HUES6 (cell line): ENCODE measurements around the gene NEGR1.

ENCODE experiments used
- H3K27ac ChIP-seq: 2 replicates; pipeline ENCODE4 v1.7.0; 2013; ENCODE audit warnings: low read depth, mild to moderate bottlenecking, low read length, inconsistent platforms
- H3K27me3 ChIP-seq: 2 replicates; pipeline ENCODE4 v1.6.1; 2013; ENCODE audit warnings: low read length; ENCODE audit not compliant: control insufficient read depth, insufficient read depth
- H3K36me3 ChIP-seq: 2 replicates; pipeline ENCODE4 v1.6.1; 2013; ENCODE audit warnings: low read length; ENCODE audit not compliant: control insufficient read depth, insufficient read depth
- H3K4me1 ChIP-seq: 2 replicates; pipeline ENCODE4 v1.6.1; 2013; ENCODE audit warnings: low read length; ENCODE audit not compliant: control insufficient read depth, insufficient read depth
- H3K4me3 ChIP-seq: 2 replicates; pipeline ENCODE4 v1.5.1; 2013; ENCODE audit warnings: low read depth, low read length
- H3K9ac ChIP-seq: one replicate; pipeline ENCODE4 v1.6.1; 2013; ENCODE audit warnings: mild to moderate bottlenecking, low read length
- H3K9me3 ChIP-seq: 2 replicates; pipeline ENCODE4 v1.6.1; 2013; ENCODE audit warnings: low read depth, low read length; ENCODE audit not compliant: control insufficient read depth, insufficient read depth

The NEGR1 gene

GRCh38 chr1:71829346-71829745, 453.0 kb downstream of the NEGR1 start:
- Histone ChIP-seq H3K9ac (no peak overlapping the region), H3K4me3 (no peak overlapping the region), H3K36me3 (no peaks in the 10 kb centered on the region), H3K27me3 (no peaks in the 10 kb centered on the region), H3K9me3 (no peaks in the 10 kb centered on the region), H3K27ac (no peak overlapping the region), H3K4me1 (peaks cover 9% of the 10 kb centered on the region; the same call in 1 of the 2 replicates)

- Histone ChIP-seq H3K9ac (no peak overlapping the region), H3K36me3 (no peaks in the 10 kb centered on the region), H3K27me3 (no peaks in the 10 kb centered on the region), H3K9me3 (no peaks in the 10 kb centered on the region), H3K4me3 (no peak overlapping the region), H3K4me1 (peaks cover 9% of the 10 kb centered on the region; the same call in 1 of the 2 replicates), H3K27ac (no peak overlapping the region)
These were observed 453.8 kb downstream of the NEGR1 start for GRCh38 chr1:71828431-71829012.

DNA sequence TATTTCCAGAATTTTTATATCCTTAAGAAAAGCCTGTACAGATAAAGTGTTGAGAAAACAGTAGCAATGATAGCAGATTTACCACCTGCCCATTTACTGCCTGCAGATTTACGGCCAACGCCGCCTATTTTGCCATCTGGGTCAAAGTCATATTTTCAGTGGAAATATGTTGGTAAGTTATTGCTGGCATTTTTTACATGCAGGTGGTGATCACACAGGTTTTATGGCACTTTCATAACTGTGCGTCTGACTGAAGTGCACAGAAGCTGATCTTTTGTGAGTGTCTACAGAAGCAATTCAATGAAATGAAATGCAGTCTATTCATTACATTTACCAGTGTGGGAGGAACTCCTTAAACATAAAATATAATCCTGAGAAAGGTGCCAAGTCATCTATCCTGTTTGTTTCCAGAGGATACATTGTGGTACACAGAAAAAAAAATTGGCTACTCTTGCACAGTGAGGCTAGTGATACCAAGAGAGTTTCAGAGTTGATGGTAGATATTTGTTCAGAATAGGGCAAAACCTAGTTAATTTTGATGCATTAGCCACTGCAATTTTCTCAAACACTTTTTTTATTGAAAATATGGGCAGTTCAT, 458.5 kb downstream of the NEGR1 start:
- Histone ChIP-seq H3K36me3 (no peaks in the 10 kb centered on the region), H3K4me1 (peaks cover 9% of the 10 kb centered on the region; the same call in 1 of the 2 replicates), H3K9ac (no peak overlapping the region), H3K27me3 (no peaks in the 10 kb centered on the region), H3K27ac (no peak overlapping the region), H3K9me3 (no peaks in the 10 kb centered on the region), H3K4me3 (no peak overlapping the region)

- Histone ChIP-seq H3K36me3 (no peaks in the 10 kb centered on the region), H3K9me3 (no peaks in the 10 kb centered on the region), H3K27ac (no peak overlapping the region), H3K4me3 (no peak overlapping the region), H3K4me1 (no peaks in the 10 kb centered on the region), H3K9ac (no peak overlapping the region), H3K27me3 (no peaks in the 10 kb centered on the region)
These were observed 465.3 kb downstream of the NEGR1 start for GRCh38 chr1:71817028-71817427.

GRCh38 chr1:71809085-71809484, 473.3 kb downstream of the NEGR1 start:
- Histone ChIP-seq H3K4me1 (no peaks in the 10 kb centered on the region), H3K4me3 (no peak overlapping the region), H3K27ac (no peak overlapping the region), H3K36me3 (no peaks in the 10 kb centered on the region), H3K27me3 (no peaks in the 10 kb centered on the region), H3K9me3 (peaks cover 3% of the 10 kb centered on the region; the same call in 1 of the 2 replicates), H3K9ac (no peak overlapping the region)

DNA sequence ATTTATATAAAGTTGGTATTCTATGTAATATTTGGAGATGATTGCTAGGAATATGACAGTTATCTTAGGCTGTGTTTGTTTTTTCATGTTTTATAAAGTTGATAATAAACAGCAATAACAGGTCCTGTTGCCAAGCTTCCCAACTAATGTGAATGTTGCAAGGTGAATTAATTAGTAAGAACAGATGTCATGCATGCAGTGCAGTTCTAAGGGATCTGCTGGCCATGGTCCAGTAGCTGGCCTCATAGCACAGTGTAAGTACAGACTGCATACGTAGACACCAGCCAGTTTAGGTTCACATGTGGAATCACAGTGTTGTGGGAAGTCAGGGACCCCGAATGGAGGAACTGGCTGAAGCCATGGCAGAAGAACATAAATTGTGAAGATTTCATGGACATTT, 478.2 kb downstream of the NEGR1 start:
- H3K36me3 ChIP-seq = no peaks in the 10 kb centered on the region
- H3K9ac ChIP-seq = no peak overlapping the region
- peaks cover 3% of the 10 kb centered on the region; the same call in 1 of the 2 replicates for H3K9me3 ChIP-seq
- H3K27me3 ChIP-seq = no peaks in the 10 kb centered on the region
- no peak overlapping the region for H3K27ac ChIP-seq
- H3K4me3 ChIP-seq = no peak overlapping the region
- no peaks in the 10 kb centered on the region for H3K4me1 ChIP-seq

DNA sequence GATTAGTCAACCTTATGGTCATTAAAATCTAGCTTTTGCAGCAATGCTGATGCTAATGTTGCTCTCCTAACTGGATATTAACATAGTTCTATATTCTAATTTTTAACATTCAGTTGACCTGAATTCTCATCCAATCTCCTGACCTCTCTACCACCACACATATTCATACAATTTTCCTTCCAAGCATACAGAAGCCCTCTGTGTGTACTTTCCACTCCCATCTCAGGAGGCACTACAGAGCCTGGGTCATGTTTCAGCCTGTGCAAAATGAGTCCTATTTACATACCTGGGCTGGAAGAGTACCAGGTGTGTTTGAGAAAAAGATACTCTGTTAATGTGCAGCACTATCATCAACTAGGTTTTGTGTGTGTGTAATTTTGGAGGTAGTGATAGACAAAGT, 486.3 kb downstream of the NEGR1 start:
- Histone ChIP-seq H3K27me3 (no peaks in the 10 kb centered on the region), H3K9me3 (no peaks in the 10 kb centered on the region), H3K36me3 (no peaks in the 10 kb centered on the region), H3K4me3 (no peak overlapping the region), H3K9ac (no peak overlapping the region), H3K27ac (no peak overlapping the region), H3K4me1 (no peaks in the 10 kb centered on the region)

GRCh38 chr1:71792264-71792663, 490.1 kb downstream of the NEGR1 start:
- no peaks in the 10 kb centered on the region for H3K4me1 ChIP-seq
- H3K9me3 ChIP-seq = no peaks in the 10 kb centered on the region
- no peaks in the 10 kb centered on the region for H3K27me3 ChIP-seq
- H3K9ac ChIP-seq = no peak overlapping the region
- no peaks in the 10 kb centered on the region for H3K36me3 ChIP-seq
- no peak overlapping the region for H3K4me3 ChIP-seq
- H3K27ac ChIP-seq = no peak overlapping the region

DNA sequence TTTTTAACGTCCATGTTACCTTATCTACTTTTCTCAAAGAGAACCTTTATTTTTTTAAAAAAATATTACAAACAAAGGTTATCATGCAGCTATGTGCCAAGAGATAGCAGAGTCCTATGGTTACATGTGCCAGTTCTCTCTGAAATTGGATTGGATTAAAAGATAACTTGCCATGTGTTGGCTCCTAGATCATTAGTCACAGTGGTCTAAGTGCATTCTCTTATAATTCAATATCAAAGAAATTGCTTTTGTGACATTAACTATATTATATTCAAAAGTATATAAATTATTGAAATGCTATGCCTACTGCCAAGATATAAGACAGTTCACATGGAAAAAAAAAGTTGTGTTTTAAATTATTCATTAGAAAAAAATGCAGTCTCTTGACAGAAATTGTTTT, 494.2 kb downstream of the NEGR1 start:
- no peaks in the 10 kb centered on the region for H3K27me3 ChIP-seq
- H3K36me3 ChIP-seq = no peaks in the 10 kb centered on the region
- no peak overlapping the region for H3K9ac ChIP-seq
- H3K27ac ChIP-seq = no peak overlapping the region
- no peaks in the 10 kb centered on the region for H3K4me1 ChIP-seq
- H3K4me3 ChIP-seq = no peak overlapping the region
- H3K9me3 ChIP-seq = no peaks in the 10 kb centered on the region

DNA sequence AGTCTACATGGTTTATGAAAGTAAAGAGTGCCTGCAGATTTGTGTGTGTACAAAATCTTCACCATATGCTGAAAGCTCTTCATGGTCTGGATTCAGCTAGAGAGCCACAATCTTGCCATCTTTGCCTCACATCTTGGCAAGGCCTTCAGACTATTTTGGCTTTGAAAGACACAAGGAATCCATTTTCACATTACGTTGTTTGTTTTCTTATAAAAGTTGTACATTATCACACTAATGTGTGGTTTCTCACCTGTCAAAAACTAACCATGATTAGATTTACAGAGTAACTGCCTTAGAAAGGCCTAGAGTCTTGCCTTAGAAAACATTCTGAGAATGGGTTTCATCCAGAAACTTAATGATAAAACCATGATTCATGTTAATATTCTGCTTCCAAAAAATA, 494.6 kb downstream of the NEGR1 start:
- no peaks in the 10 kb centered on the region for H3K36me3 ChIP-seq
- H3K27ac ChIP-seq = no peak overlapping the region
- no peaks in the 10 kb centered on the region for H3K9me3 ChIP-seq
- no peak overlapping the region for H3K4me3 ChIP-seq
- H3K4me1 ChIP-seq = no peaks in the 10 kb centered on the region
- H3K9ac ChIP-seq = no peak overlapping the region
- no peaks in the 10 kb centered on the region for H3K27me3 ChIP-seq

- Histone ChIP-seq H3K9ac (no peak overlapping the region), H3K4me3 (no peak overlapping the region), H3K36me3 (no peaks in the 10 kb centered on the region), H3K27me3 (no peaks in the 10 kb centered on the region), H3K4me1 (no peaks in the 10 kb centered on the region), H3K9me3 (no peaks in the 10 kb centered on the region), H3K27ac (no peak overlapping the region)
These were observed 496.1 kb downstream of the NEGR1 start for GRCh38 chr1:71786218-71786617.
